Left lung (tissue), 10 donors: ENCODE data around the gene PRDX3. TPM values are rescaled to one million over a fixed set of nuclear protein-coding genes. Genes with fewer than 3 reads are reported as not detected.

Experiments
- ATAC-seq: fragments of 200-7000 bp; cut with Tn5 transposase; one replicate; pipeline ENCODE4 v1.9.1; 2020; ENCODE audit warnings: moderate library complexity
- DNase-seq, 4 donors: peaks; one replicate each; pipeline ENCODE4 v3.0.0-alpha.2; 2013 to 2020
- H3K27ac ChIP-seq, 2 donors: fragments of 200-600 bp; sonication (generic) in 1 of 2; one replicate each; pipeline versions ENCODE4 v1.5.0 to v1.8.0; 2020 to 2021
- H3K27me3 ChIP-seq, 2 donors: fragments of 200-600 bp; sonication (generic) in 1 of 2; one replicate each; pipeline versions ENCODE4 v1.5.0 to v1.8.0; 2020 to 2021
- H3K36me3 ChIP-seq, 2 donors: fragments of 200-600 bp; sonication (generic) in 1 of 2; one replicate each; pipeline versions ENCODE4 v1.5.0 to v1.8.0; 2020 to 2021
- H3K4me1 ChIP-seq, 2 donors: fragments of 200-600 bp; one replicate each; pipeline ENCODE4 v1.8.0; 2021
- H3K4me3 ChIP-seq, 2 donors: fragments of 200-600 bp; sonication (generic) in 1 of 2; one replicate each; pipeline versions ENCODE4 v1.5.0 to v1.8.0; 2020 to 2021; ENCODE audit warnings: mild to moderate bottlenecking in 1 of 2
- H3K9me3 ChIP-seq, 2 donors: fragments of 200-600 bp; sonication (generic) in 1 of 2; one replicate each; pipeline versions ENCODE4 v1.5.0 to v1.8.0; 2020 to 2021
- intact Hi-C, 2 donors: fragments of 100-400 bp; cut with DNase I; formaldehyde crosslinking; loops; one replicate each; pipeline versions ENCODE4 v1.11.2 to v1.14.2; 2022
- polyA plus RNA-seq, 6 donors: library from polyadenylated mRNA; unstranded; fragments of 120-200 nt; gene quantifications; one replicate each; pipeline ENCODE4 v1.2.1, GENCODE V29; 2013; ENCODE audit not compliant: insufficient read length in 6 of 6
- total RNA-seq, 2 donors: library from RNA; stranded (reverse); fragmentation: NEBNext Ultra II Directional; extraction: Animal tissue kit (Norgen Biotek cat#: 25700); gene quantifications; one replicate each; pipeline ENCODE4 v1.2.1, GENCODE V29; 2021
- TF ChIP-seq, protein P1 (sequence below), 2 donors: fragments of 200-600 bp; sonication (generic) in 1 of 2; IDR thresholded peaks; one replicate each; pipeline versions ENCODE4 v1.5.0 to v1.8.0; 2021; ENCODE audit warnings: antibody characterized with exemption in 2 of 2
- donor health status: DM: no; HTN: yes; CAD: no.
- donor health status: DM: no; HTN: no; CAD: no.

The PRDX3 gene
- total and polyA plus RNA-seq, 8 donors, result 122 to 209 (median 183) TPM

- Histone ChIP-seq H3K36me3 (peaks cover 0 to 93% of the 10 kb centered on the region in 2 donors), H3K9me3 (no peaks in the 10 kb centered on the region), H3K27ac (no peak overlapping the region), H3K4me1 (no peaks in the 10 kb centered on the region), H3K4me3 (no peak overlapping the region), H3K27me3 (no peaks in the 10 kb centered on the region)
- DNase-seq (no peak), ATAC-seq (no peak)
- TF ChIP-seq, protein P1, sequence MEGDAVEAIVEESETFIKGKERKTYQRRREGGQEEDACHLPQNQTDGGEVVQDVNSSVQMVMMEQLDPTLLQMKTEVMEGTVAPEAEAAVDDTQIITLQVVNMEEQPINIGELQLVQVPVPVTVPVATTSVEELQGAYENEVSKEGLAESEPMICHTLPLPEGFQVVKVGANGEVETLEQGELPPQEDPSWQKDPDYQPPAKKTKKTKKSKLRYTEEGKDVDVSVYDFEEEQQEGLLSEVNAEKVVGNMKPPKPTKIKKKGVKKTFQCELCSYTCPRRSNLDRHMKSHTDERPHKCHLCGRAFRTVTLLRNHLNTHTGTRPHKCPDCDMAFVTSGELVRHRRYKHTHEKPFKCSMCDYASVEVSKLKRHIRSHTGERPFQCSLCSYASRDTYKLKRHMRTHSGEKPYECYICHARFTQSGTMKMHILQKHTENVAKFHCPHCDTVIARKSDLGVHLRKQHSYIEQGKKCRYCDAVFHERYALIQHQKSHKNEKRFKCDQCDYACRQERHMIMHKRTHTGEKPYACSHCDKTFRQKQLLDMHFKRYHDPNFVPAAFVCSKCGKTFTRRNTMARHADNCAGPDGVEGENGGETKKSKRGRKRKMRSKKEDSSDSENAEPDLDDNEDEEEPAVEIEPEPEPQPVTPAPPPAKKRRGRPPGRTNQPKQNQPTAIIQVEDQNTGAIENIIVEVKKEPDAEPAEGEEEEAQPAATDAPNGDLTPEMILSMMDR (IDR thresholded peaks at IDR 0.05), result no peak
- intact Hi-C loops, result no loop called here
These were observed 29.5 kb downstream of the PRDX3 start for GRCh38 chr10:119149157-119149556.

DNA sequence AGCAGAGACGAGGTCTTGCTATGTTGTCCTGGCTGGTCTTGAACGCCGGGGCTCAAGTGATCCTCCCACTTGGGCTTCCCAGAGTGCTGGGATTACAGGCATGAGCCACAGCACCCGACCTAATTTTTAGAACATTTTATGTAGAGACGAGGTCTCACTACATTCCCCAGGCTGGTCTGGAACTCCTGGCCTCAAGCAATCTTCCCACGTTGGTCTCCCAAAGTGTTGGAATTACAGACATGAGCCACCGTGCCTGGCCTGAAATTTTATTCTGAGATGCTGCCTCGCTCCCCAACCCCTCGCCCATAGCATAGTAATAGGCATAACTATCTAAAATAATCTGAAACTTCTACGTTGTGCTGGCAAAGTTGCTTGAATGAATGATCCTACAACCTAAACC lies 35.0 kb downstream of the PRDX3 start:
- Histone ChIP-seq H3K4me3 (no peak overlapping the region), H3K36me3 (peaks cover 0 to 59% of the 10 kb centered on the region in 2 donors), H3K27me3 (no peaks in the 10 kb centered on the region), H3K27ac (no peak overlapping the region), H3K9me3 (no peaks in the 10 kb centered on the region), H3K4me1 (peaks cover 0 to 2% of the 10 kb centered on the region in 2 donors)
- TF ChIP-seq, protein P1 (IDR thresholded peaks at IDR 0.05), result no peak
- intact Hi-C loops, result no loop called here
- ATAC-seq, result no peak
- no peak for DNase-seq

GRCh38 chr10:119140603-119141245 lies 37.9 kb downstream of the PRDX3 start:
- TF ChIP-seq, protein P1 (IDR thresholded peaks at IDR 0.05), result no peak
- intact Hi-C loops, result no loop called here
- Histone ChIP-seq H3K27me3 (no peaks in the 10 kb centered on the region), H3K4me1 (peaks cover 0 to 8% of the 10 kb centered on the region in 2 donors), H3K4me3 (no peak overlapping the region), H3K27ac (no peak overlapping the region), H3K36me3 (peaks cover 0 to 30% of the 10 kb centered on the region in 2 donors), H3K9me3 (no peaks in the 10 kb centered on the region)
- ATAC-seq, result no peak
- no peak for DNase-seq

DNA sequence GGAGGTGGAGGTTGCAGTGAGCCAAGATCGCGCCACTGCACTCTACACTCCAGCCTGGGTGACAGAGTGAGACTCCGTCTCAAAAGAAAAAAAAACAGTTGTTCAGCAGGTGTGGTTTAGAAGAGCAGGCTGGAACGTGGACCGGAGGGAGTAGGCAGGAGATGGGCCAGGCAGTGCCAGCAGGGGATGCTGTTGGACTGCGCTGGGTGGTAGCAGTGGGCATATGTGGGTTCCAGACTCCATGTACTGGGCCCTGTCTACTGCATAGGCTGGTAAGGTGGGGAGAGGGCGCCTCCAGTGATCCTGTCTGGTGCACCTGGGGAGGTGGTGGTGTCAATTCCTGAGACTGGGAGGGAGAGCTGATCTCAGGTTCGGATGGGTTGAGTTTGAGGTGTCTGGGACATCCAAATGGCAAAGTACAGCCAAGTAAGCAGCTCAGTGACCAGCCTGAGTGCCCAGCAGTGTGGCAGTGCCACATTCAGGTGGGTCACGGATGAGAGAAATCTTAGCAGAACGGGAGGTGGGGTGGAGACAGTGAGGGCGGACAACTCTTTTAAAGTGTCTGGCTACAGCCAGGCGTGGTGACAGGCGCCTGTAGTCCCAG lies 39.0 kb downstream of the PRDX3 start:
- Histone ChIP-seq H3K27me3 (no peaks in the 10 kb centered on the region), H3K9me3 (no peaks in the 10 kb centered on the region), H3K4me3 (no peak overlapping the region), H3K4me1 (peaks cover 0 to 20% of the 10 kb centered on the region in 2 donors), H3K36me3 (peaks cover 0 to 24% of the 10 kb centered on the region in 2 donors), H3K27ac (no peak overlapping the region)
- ATAC-seq (peak; percentile 75), DNase-seq (peak in 1 of 4 donors; percentile 16)
- TF ChIP-seq, protein P1 (IDR thresholded peaks at IDR 0.05), result peak; percentile 28 to 38
- intact Hi-C loops, result no loop called here
